A549 (cell line): Measurements from ENCODE around the gene CDH18. TPM values are rescaled to one million over a fixed set of nuclear protein-coding genes. Genes with fewer than 3 reads are reported as not detected.

Source experiments
- ATAC-seq, 2 experiments: fragments of 200-7000 bp in 1 of 2; fragments of >200 bp in 1 of 2; cut with Nextera tagmentation in 1 of 2; cut with Tn5 transposase in 1 of 2; 3 replicates each; pipeline versions ENCODE4 v1.8.0 to v1.9.1; 2018 to 2020; ENCODE audit warnings: mild to moderate bottlenecking in 1 of 2, moderate library complexity in 1 of 2
- CTCF ChIA-PET: fragments of 300-600 bp; sonication (Branson Sonifier 250); formaldehyde crosslinking; extraction: SDS; loops from one replicate; lab custom pipeline; 2021; ENCODE audit warnings: antibody characterized with exemption, inconsistent platforms; lab: Yijun Ruan, JAX
- POLR2A ChIA-PET: fragments of 350-600 bp; formaldehyde crosslinking; extraction: SDS; loops from one replicate; lab custom pipeline; 2021; ENCODE audit warnings: antibody characterized with exemption, inconsistent platforms; lab: Yijun Ruan, JAX
- DNase-seq, 2 experiments: peaks; one replicate each; pipeline versions ENCODE4 v3.0.0 to v3.0.0-alpha.2; 2011 to 2016; ENCODE audit warnings: low read depth in 1 of 2, low spot score in 1 of 2
- FAIRE-seq: peaks from 2 replicates; lab custom pipeline; 2011; peaks lifted over from hg19 to GRCh38; lab: Jason Lieb, UNC
- H3K27ac ChIP-seq, 2 experiments: fragments of >200 bp; sonication (Bioruptor Twin); formaldehyde crosslinking; 3 replicates each; pipeline ENCODE4 v1.5.1; 2016 to 2017
- H3K4me1 ChIP-seq: fragments of >200 bp; sonication (Bioruptor Twin); formaldehyde crosslinking; 3 replicates; pipeline ENCODE4 v1.6.1; 2016
- H3K4me2 ChIP-seq: fragments of >200 bp; sonication (Bioruptor Twin); formaldehyde crosslinking; 3 replicates; pipeline ENCODE4 v1.6.1; 2016
- H3K4me3 ChIP-seq: fragments of >200 bp; sonication (Bioruptor Twin); formaldehyde crosslinking; 3 replicates; pipeline ENCODE4 v1.5.1; 2016
- H3K9me3 ChIP-seq: fragments of >200 bp; sonication (Bioruptor Twin); formaldehyde crosslinking; 3 replicates; pipeline ENCODE4 v1.6.1; 2016
- CBX2 ChIP-seq: fragments of 200-600 bp; sonication (generic); IDR thresholded peaks from 2 replicates; pipeline ENCODE4 v1.6.1; 2016; ENCODE audit warnings: low read depth, mild to moderate bottlenecking, borderline replicate concordance
- CHD4 ChIP-seq: fragments of 200-600 bp; sonication (generic); IDR thresholded peaks from 2 replicates; pipeline ENCODE4 v1.6.1; 2016; ENCODE audit warnings: antibody characterized with exemption, mild to moderate bottlenecking, borderline replicate concordance
- HDAC2 ChIP-seq: fragments of 200-600 bp; sonication (generic); IDR thresholded peaks from 2 replicates; pipeline ENCODE4 v1.6.1; 2016
- HEYL ChIP-seq: fragments of 250-450 bp; sonication (Bioruptor Pico); IDR thresholded peaks from 2 replicates; pipeline ENCODE4 v1.8.0; 2021; ENCODE audit warnings: mild to moderate bottlenecking, moderate library complexity
- HOXB13 ChIP-seq: fragments of 250-450 bp; sonication (Bioruptor Pico); IDR thresholded peaks from 2 replicates; pipeline ENCODE4 v1.5.0; 2020; ENCODE audit warnings: low read depth, mild to moderate bottlenecking, moderate library complexity
- JUN ChIP-seq, 2 experiments: fragments of >200 bp; sonication (Bioruptor Twin); formaldehyde crosslinking; IDR thresholded peaks; 2 replicates in 1 of 2; 3 replicates in 1 of 2; pipeline ENCODE4 v1.6.1; 2016 to 2017
- MAZ ChIP-seq: fragments of 150-350 bp; IDR thresholded peaks from 2 replicates; pipeline ENCODE4 v1.6.1; 2014; ENCODE audit warnings: antibody characterized with exemption, low read depth, low read length, borderline replicate concordance
- MYC ChIP-seq: IDR thresholded peaks from 2 replicates; pipeline ENCODE4 v1.6.1; 2012; ENCODE audit warnings: mild to moderate bottlenecking, inconsistent platforms, low read length, improper control_type of control experiment, borderline replicate concordance
- NFE2L2 ChIP-seq: fragments of 150-350 bp; conservative IDR thresholded peaks from 2 replicates; pipeline ENCODE4 v1.6.1; 2014; ENCODE audit warnings: low read length
- NPAS2 ChIP-seq: fragments of 250-450 bp; sonication (Bioruptor Pico); IDR thresholded peaks from 2 replicates; pipeline ENCODE4 v1.8.0; 2022; ENCODE audit warnings: mild to moderate bottlenecking, moderate library complexity, borderline replicate concordance
- PHF8 ChIP-seq: fragments of 200-600 bp; sonication (generic); IDR thresholded peaks from 2 replicates; pipeline ENCODE4 v1.6.1; 2016; ENCODE audit warnings: low read depth, mild to moderate bottlenecking, antibody characterized with exemption, moderate library complexity, borderline replicate concordance
- POLR2A ChIP-seq: IDR thresholded peaks from 2 replicates; pipeline ENCODE4 v1.6.1; 2012; ENCODE audit warnings: mild to moderate bottlenecking, low read length
- RAD21 ChIP-seq, 2 experiments: fragments of >200 bp in 1 of 2; sonication (Bioruptor Twin) in 1 of 2; formaldehyde crosslinking in 1 of 2; IDR thresholded peaks in 1 of 2; conservative IDR thresholded peaks in 1 of 2; 2 replicates in 1 of 2; 3 replicates in 1 of 2; pipeline ENCODE4 v1.6.1; 2012 to 2018; ENCODE audit warnings: inconsistent platforms in 1 of 2
- RNF2 ChIP-seq: fragments of 200-600 bp; sonication (generic); IDR thresholded peaks from 2 replicates; pipeline ENCODE4 v1.6.1; 2016; ENCODE audit warnings: low read depth, mild to moderate bottlenecking, antibody characterized with exemption, moderate library complexity, borderline replicate concordance
- SMC3 ChIP-seq: fragments of >200 bp; sonication (Bioruptor Twin); formaldehyde crosslinking; IDR thresholded peaks from 3 replicates; pipeline ENCODE4 v1.6.1; 2018; ENCODE audit warnings: inconsistent platforms
- SREBF2 ChIP-seq: fragments of 450-650 bp; IDR thresholded peaks from 2 replicates; pipeline ENCODE4 v1.6.1; 2014; ENCODE audit warnings: mild to moderate bottlenecking, moderate library complexity
- ZFP36 ChIP-seq: fragments of 450-650 bp; IDR thresholded peaks from 2 replicates; pipeline ENCODE4 v1.6.1; 2014; ENCODE audit warnings: borderline replicate concordance; ENCODE audit not compliant: partially characterized antibody
- ZSCAN20 ChIP-seq: fragments of 250-450 bp; sonication (Bioruptor Pico); IDR thresholded peaks from 2 replicates; pipeline ENCODE4 v1.8.0; 2022; ENCODE audit warnings: mild to moderate bottlenecking, moderate library complexity
- WGBS: methylation state at CpG from one replicate; pipeline ENCODE4 v1.1.6; 2017; ENCODE audit errors: missing lambda C conversion rate; 5-methylcytosine and 5-hydroxymethylcytosine counted together
- polyA plus RNA-seq, 4 experiments: library from polyadenylated mRNA; depleted of rRNA in 3 of 4; stranded (reverse); fragments of >200 nt; fragmentation: RNase III in 1 of 4; extraction: RNeasy Plus Mini Kit Qiagen cat#74134 plus additional on column Dnase treatment in 1 of 4; gene quantifications; 2 replicates in 3 of 4; 3 replicates in 1 of 4; pipeline ENCODE4 v1.2.3, GENCODE V29; 2011 to 2017
- TF ChIP-seq, protein P1 (sequence below): fragments of 150-350 bp; IDR thresholded peaks from 2 replicates; pipeline ENCODE4 v1.6.1; 2014; ENCODE audit warnings: low read depth, mild to moderate bottlenecking, low read length
- TF ChIP-seq, protein P2 (sequence below): IDR thresholded peaks from 2 replicates; pipeline ENCODE4 v1.6.1; 2012; ENCODE audit warnings: low read depth, borderline replicate concordance
- TF ChIP-seq, protein P3 (sequence below): IDR thresholded peaks from 2 replicates; pipeline ENCODE4 v1.6.1; 2012
- TF ChIP-seq, protein P4 (sequence below): fragments of 200-600 bp; sonication (generic); IDR thresholded peaks from 2 replicates; pipeline ENCODE4 v1.6.1; 2016; ENCODE audit warnings: antibody characterized with exemption, mild to moderate bottlenecking, moderate library complexity
- TF ChIP-seq, protein P5 (sequence below): fragments of 250-450 bp; sonication (Bioruptor Pico); IDR thresholded peaks from 2 replicates; pipeline ENCODE4 v1.5.0; 2021; ENCODE audit warnings: mild to moderate bottlenecking, moderate library complexity, borderline replicate concordance
- TF ChIP-seq, protein P6 (sequence below): fragments of >200 bp; sonication (Bioruptor Twin); formaldehyde crosslinking; IDR thresholded peaks from 2 replicates; pipeline ENCODE4 v1.6.1; 2016

The CDH18 gene
- polyA plus RNA-seq, 2 of the 4 experiments (the other 2 are of a cell fraction): not detected

DNA sequence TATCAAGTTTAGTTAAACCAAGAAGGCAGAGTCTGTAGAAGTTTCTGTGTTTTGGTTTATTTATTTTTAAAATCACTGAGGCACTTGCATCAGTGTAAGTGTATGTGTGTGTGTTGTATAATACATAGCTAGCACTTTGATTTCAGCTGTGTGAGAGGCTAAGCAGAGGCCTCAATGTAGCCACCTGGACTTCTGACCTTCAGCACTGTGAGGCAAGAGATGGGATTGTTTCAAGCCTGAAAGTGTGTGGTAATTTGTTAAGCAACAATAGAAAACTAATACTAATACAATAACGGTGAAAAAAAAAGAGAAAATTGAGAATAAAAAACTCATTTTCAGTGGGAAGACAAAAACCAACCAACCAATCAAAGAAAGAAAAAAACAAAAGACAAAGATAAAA is 327.3 kb downstream of the CDH18 start:
- no peak for DNase-seq
- WGBS: 0% methylated on average over 1 of the region's 1 CpG
- ATAC-seq: no peak
- TF ChIP-seq RNF2 (no peak), SMC3 (no peak), MAZ (no peak)
- TF ChIP-seq, protein P1, sequence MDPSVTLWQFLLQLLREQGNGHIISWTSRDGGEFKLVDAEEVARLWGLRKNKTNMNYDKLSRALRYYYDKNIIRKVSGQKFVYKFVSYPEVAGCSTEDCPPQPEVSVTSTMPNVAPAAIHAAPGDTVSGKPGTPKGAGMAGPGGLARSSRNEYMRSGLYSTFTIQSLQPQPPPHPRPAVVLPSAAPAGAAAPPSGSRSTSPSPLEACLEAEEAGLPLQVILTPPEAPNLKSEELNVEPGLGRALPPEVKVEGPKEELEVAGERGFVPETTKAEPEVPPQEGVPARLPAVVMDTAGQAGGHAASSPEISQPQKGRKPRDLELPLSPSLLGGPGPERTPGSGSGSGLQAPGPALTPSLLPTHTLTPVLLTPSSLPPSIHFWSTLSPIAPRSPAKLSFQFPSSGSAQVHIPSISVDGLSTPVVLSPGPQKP: no peak
- TF ChIP-seq, protein P2, sequence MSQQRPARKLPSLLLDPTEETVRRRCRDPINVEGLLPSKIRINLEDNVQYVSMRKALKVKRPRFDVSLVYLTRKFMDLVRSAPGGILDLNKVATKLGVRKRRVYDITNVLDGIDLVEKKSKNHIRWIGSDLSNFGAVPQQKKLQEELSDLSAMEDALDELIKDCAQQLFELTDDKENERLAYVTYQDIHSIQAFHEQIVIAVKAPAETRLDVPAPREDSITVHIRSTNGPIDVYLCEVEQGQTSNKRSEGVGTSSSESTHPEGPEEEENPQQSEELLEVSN: no peak
- TF ChIP-seq, protein P3, sequence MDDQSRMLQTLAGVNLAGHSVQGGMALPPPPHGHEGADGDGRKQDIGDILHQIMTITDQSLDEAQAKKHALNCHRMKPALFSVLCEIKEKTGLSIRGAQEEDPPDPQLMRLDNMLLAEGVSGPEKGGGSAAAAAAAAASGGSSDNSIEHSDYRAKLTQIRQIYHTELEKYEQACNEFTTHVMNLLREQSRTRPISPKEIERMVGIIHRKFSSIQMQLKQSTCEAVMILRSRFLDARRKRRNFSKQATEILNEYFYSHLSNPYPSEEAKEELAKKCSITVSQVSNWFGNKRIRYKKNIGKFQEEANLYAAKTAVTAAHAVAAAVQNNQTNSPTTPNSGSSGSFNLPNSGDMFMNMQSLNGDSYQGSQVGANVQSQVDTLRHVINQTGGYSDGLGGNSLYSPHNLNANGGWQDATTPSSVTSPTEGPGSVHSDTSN: no peak
- TF ChIP-seq, protein P4, sequence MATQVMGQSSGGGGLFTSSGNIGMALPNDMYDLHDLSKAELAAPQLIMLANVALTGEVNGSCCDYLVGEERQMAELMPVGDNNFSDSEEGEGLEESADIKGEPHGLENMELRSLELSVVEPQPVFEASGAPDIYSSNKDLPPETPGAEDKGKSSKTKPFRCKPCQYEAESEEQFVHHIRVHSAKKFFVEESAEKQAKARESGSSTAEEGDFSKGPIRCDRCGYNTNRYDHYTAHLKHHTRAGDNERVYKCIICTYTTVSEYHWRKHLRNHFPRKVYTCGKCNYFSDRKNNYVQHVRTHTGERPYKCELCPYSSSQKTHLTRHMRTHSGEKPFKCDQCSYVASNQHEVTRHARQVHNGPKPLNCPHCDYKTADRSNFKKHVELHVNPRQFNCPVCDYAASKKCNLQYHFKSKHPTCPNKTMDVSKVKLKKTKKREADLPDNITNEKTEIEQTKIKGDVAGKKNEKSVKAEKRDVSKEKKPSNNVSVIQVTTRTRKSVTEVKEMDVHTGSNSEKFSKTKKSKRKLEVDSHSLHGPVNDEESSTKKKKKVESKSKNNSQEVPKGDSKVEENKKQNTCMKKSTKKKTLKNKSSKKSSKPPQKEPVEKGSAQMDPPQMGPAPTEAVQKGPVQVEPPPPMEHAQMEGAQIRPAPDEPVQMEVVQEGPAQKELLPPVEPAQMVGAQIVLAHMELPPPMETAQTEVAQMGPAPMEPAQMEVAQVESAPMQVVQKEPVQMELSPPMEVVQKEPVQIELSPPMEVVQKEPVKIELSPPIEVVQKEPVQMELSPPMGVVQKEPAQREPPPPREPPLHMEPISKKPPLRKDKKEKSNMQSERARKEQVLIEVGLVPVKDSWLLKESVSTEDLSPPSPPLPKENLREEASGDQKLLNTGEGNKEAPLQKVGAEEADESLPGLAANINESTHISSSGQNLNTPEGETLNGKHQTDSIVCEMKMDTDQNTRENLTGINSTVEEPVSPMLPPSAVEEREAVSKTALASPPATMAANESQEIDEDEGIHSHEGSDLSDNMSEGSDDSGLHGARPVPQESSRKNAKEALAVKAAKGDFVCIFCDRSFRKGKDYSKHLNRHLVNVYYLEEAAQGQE: no peak
- H3K4me3 ChIP-seq: no peak overlapping the region
- no peak overlapping the region for H3K4me2 ChIP-seq
- H3K27ac ChIP-seq: no peak overlapping the region
- ChIA-PET CTCF (no interaction called here), POLR2A (no interaction called here)
- no peak for FAIRE-seq
- no peaks in the 10 kb centered on the region for H3K4me1 ChIP-seq
- no peaks in the 10 kb centered on the region for H3K9me3 ChIP-seq

DNA sequence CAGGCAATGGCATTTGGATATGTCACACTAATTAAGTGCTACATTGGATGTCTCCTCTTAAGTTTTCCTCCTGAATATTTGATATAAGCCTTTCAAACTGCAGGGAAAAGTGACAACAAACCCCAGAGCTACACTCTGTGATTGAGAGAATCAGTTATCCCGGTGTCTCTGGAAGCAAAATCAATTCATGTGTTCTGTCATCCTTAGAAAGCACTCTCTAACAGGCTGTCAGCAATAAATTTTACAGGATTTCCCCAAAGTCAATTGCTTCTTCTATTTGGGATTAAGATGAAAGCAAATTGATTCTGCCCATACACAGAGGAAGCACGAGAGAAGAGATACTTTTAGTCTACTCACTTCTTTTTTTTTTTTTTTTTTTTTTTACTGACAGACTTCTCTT is 332.4 kb downstream of the CDH18 start:
- ATAC-seq (no peak), FAIRE-seq (no peak)
- TF ChIP-seq HDAC2 (no peak), CBX2 (no peak)
- TF ChIP-seq, protein P5, sequence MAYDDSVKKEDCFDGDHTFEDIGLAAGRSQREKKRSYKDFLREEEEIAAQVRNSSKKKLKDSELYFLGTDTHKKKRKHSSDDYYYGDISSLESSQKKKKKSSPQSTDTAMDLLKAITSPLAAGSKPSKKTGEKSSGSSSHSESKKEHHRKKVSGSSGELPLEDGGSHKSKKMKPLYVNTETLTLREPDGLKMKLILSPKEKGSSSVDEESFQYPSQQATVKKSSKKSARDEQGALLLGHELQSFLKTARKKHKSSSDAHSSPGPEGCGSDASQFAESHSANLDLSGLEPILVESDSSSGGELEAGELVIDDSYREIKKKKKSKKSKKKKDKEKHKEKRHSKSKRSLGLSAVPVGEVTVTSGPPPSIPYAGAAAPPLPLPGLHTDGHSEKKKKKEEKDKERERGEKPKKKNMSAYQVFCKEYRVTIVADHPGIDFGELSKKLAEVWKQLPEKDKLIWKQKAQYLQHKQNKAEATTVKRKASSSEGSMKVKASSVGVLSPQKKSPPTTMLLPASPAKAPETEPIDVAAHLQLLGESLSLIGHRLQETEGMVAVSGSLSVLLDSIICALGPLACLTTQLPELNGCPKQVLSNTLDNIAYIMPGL (CRISPR knock-in tag): no peak

DNA sequence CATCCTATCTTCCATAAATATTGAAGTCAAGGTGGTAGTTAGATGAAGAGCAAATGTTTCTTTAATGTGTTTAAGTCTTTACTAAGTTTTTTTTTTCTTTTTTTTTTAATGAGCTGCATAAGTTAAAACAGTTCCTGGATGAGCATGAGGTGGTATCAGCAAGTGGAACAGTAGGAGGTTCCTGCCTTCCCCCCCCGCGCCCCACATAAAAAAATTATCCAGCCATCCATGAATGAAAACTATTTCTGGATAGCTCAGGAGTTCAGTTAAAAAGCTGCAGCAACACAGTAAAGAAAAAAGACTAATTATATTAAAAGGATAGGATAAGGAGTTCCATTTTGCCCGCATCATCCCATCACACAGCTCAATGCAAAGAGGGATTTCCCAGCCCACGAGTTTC is 349.5 kb downstream of the CDH18 start:
- TF ChIP-seq NPAS2 (CRISPR knock-in tag) (no peak), POLR2A (no peak), SMC3 (no peak), CHD4 (no peak), ZSCAN20 (CRISPR knock-in tag) (no peak), MAZ (no peak), HEYL (no peak), MYC (no peak), ZFP36 (no peak), SREBF2 (no peak), PHF8 (no peak), JUN (IDR thresholded peaks at IDR 0.05) (no peak), HOXB13 (CRISPR knock-in tag) (no peak), NFE2L2 (no peak), RAD21 (conservative IDR thresholded peaks at IDR 0.05 in 1 of 2, IDR thresholded peaks at IDR 0.05 in 1 of 2) (no peak)
- TF ChIP-seq, protein P6, sequence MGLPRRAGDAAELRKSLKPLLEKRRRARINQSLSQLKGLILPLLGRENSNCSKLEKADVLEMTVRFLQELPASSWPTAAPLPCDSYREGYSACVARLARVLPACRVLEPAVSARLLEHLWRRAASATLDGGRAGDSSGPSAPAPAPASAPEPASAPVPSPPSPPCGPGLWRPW: no peak
- Histone ChIP-seq H3K9me3 (no peaks in the 10 kb centered on the region), H3K4me1 (no peaks in the 10 kb centered on the region), H3K4me3 (no peak overlapping the region), H3K27ac (no peak overlapping the region), H3K4me2 (0 out of 3 replicates have a peak overlapping the region, but pooled peaks have one; percentile 17)
- POLR2A ChIA-PET: no interaction called here
- FAIRE-seq: no peak
- CTCF ChIA-PET: no interaction called here
- DNase-seq: no peak
- ATAC-seq: no peak
- 48% methylated on average over 4 of the region's 4 CpGs for WGBS

More for the DNA sequence above, 332.4 kb downstream of the CDH18 start:
- ChIA-PET POLR2A (no interaction called here), CTCF (no interaction called here)
- no peak for DNase-seq
- 6% methylated on average over 2 of the region's 2 CpGs for WGBS
- Histone ChIP-seq H3K9me3 (no peaks in the 10 kb centered on the region), H3K27ac (no peak overlapping the region), H3K4me1 (no peaks in the 10 kb centered on the region), H3K4me3 (no peak overlapping the region), H3K4me2 (no peak overlapping the region)
